GM20000 (cell line): ENCODE data around the gene NINL.

Experiments
- DNase-seq: peaks from one replicate; pipeline ENCODE4 v3.0.0; 2012; ENCODE audit warnings: low spot score
- CTCF ChIP-seq: IDR thresholded peaks from 2 replicates; pipeline ENCODE4 v1.5.1; 2012; ENCODE audit warnings: mild to moderate bottlenecking, control low read depth; ENCODE audit errors: extremely low read depth, missing control alignments

NINL gene

GRCh38 chr20:25525295-25525694 lies 60.0 kb downstream of the NINL start:
- no peak for DNase-seq
- TF ChIP-seq CTCF = no peak

- no peak for TF ChIP-seq CTCF
- DNase-seq = no peak
Measured at GRCh38 chr20:25521382-25521781, 63.9 kb downstream of the NINL start.

DNA sequence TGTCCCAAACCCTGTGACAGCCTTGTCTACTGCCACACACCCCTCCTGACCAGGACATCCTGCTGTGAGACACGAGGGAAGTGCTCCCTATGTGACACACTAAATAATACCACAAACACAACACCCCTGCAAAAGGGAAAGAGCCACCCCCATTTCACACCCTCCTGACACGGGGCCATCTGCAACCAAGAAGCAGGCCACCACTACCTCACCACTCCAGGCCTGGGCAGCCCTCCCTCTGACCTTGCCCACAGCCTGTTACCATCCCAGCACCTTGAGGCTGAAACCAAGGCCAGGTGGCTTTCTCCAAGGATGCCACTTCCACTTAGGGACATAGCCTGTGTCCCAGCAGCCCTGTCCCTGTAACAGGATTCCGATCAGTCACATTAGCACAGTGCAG lies 68.2 kb downstream of the NINL start:
- DNase-seq = no peak
- no peak for TF ChIP-seq CTCF

DNA sequence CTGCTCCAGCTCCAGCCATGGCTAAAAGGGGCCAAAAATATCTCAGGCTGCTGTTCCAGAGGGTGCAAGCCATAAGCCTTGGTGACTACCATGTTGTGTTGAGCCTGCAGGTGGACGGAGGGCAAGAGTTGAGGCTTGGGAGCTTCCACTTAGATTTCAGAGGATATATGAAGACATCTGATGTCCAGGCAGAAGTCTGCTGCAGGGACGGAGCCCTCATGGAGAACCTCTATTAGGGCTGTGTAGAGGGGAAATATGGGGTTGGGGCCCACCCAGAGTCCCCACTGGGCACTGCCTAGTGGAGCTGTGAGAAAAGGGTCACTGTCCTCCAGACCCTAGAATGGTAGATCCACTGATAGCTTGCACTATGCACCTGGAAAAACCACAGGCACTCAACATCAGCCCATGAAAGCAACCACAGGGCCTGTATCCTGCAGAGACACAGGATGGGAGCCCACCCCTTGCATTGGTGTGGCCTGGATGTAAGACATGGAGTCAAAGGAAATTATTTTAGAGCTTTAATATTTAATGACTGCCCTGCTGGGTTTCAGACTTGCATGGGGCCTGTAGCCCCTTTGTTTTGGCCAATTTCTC lies 70.5 kb downstream of the NINL start:
- no peak for DNase-seq
- no peak for TF ChIP-seq CTCF

DNA sequence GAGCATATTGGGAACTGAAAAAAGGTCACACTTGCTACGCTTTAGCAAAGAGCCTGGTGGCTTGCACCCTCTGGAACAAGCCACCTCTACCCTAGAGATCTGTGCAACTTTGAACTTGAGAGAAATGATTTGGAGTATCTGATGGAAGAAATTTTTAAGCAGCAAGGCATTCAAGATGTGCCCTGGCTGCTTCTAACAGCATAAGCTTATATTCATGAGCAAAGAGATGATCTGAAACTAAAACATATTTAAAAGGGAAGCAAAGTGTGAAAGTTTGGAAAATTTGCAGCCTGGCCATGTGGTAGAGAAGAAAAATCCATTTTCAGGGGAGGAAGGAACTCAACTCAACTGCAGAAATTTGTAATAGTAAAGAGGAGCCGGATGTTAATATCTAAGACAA lies 71.1 kb downstream of the NINL start:
- no peak for TF ChIP-seq CTCF
- no peak for DNase-seq

DNA sequence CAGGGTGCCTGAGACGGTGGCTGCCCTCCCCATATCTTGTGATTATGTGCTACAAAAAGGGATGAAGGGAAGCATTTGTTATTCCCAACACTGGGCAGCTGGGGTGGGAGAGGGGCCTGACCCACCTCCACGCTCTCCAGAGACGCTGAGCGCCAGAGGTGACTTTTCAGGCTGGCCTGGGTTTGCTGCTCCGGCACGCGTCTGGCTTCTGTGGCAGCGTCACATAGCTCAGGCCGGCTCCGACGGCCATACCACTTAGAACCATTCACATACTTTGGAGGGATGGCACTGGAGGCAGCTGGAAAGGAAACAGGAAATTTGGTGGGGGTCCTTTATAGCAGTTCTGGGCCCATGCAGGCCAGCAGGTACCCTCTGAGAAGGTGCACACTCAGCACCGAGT lies 72.6 kb downstream of the NINL start:
- no peak for DNase-seq
- no peak for TF ChIP-seq CTCF

GRCh38 chr20:25511183-25511582 lies 74.1 kb downstream of the NINL start:
- no peak for DNase-seq
- no peak for TF ChIP-seq CTCF
